ENCODE measurements around the gene CIB4.

CIB4 gene

GRCh38 chr2:26540961-26541360 lies 100.2 kb downstream of the CIB4 start:
- DNase-seq: no peak

DNA sequence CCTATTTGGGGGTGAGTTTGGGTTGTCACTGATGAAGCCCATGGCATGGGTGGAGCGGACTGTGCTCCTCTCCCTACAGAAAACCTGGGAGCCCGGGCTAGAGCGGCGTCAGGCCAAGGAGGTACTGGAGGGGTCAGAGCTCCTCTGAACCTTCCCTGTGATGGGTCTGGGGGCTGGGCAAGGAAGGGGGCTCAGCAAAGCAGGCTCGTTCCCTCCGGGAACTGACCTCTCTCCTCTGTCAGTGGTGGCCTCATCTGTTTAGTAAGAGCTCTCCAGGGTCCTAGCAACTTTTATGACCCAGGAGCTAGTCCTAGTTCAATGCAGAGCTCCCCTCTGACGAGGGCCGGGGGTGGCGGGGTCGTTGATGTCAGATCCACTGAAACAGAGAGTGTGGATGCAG lies 100.9 kb downstream of the CIB4 start:
- no peak for DNase-seq

- DNase-seq: no peak
Observed at GRCh38 chr2:26537826-26538475, 103.2 kb downstream of the CIB4 start.

GRCh38 chr2:26537069-26537825 lies 103.9 kb downstream of the CIB4 start:
- no peak for DNase-seq

GRCh38 chr2:26536371-26537068 lies 104.6 kb downstream of the CIB4 start:
- DNase-seq: no peak

DNA sequence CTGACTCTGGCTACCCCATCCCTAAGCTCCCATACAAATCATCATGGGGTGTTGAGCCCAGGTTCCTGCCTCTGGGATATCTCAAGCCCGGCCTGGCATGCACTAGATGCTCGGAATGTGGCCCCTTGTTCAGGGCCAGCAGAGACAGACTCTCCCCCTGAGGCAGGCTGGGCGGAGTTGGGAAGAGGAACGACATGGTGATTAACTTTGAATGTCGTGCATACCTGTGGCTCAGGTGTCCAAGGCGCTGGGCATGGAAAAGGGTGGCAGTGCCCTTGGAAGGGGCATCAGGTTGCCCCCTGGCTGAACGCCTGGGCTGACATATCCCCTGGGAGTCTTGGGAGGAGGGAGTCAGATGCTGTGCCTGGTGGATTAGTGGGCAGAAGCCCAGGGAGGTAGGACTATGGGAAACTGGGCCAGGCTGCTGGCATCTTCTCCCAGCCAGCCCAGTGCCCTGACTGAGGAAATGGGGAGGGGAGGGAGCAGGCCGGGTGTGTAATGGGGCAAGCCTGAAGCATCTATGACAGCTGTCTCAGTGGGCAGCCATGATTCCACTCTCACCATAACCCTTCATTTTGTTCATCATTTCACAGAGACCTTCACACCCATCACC lies 105.4 kb downstream of the CIB4 start:
- DNase-seq: no peak

GRCh38 chr2:26534865-26535662 lies 106.1 kb downstream of the CIB4 start:
- DNase-seq: no peak

DNA sequence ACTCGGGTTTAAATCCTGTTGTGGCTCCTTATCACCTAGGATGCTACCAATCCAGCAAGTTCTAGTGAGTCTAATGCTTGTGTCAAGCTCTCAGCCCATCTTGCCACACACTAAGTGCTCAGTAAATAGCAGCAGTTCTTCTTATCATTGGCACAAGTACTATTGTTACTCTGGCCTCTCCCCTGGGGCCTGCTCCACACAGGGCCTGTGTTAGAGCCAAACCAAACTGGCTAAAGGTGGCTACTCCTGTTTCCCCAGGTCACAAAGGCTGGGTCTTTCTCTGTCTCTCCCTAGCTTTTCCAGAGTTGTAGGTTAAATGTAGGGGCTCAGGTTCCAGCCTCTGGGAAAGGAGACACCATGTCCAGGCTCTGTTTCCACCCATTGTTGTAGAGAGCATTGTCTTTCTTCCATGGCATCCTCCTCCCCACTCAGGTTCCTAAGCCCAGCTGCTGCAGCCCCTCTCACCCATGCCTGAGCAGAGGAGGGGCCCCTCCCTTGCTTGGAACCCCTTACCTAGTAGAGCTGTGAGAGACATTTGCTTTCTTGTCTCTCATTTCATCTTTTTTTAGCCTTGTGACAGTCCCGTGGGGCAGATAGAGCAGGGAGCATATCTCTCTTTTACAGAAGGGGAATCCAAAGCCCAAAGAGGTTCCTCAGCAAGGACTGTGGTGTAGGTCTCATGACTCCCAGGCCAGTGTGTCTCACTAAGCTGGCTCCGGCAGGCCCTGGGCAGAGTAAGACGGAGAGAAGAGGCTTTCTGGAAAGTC lies 106.9 kb downstream of the CIB4 start:
- no peak for DNase-seq

DNA sequence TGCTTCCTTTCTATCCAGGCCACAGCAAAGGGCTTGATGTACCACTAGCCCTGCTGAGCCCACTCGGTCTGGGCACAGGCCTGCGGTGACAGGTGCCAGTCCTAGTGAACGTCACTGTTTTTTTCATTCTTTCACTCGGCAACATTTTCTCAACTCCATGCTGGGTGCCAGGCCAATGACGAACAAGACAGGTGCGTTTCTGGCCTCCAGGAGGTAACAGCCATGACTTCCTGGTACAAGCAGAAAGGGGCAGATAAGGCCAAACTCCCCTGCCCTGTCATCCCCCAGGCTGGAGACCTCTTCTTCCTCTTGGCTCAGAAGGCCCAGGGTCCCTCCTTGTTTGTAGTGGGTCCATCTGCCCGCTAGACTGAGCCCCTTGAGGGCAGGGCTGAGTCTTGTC lies 107.5 kb downstream of the CIB4 start:
- no peak for DNase-seq

DNA sequence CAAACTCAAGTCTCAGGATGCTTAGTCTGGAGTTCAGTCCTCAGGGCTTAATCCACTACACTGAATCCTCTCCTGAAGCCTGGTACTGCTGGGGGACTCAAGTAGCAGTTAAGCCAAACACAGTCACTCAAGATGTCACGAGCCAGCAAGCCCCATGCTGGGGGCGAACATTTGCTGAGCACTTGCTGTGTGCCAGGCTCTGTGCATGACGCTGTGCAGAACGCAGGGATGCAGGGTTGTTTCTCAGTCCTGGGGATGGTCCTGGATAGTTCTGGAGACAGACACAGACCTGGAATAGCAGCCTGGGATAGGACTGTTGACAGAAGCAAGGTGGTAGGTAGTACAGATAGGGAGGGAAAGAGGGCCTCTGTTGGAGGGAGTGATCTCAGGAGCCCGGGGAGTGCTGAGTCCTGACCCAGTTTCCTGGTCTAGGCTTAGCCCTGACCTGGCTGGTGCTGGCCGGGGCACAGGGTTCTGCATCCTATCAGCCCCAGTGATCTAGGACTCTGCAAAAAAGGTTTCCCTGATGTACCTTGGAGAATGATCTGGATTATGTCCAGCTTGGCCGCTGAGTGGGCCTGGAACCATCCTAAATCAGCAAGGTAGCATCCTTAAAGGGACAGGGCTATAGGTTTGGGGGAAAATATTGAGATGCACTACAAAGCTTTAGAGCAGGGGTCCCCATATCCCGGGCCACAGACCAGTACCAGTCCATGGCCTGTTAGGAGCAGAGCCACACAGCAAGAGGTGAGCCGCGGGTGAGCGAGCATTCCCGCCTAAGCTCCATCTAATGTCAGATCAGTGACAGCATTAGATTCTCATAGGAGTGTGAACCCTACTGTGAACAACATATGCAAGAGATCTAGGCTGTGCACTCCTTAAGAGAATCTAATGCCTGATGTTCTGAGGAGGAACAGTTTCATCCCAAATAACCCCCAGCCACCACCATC lies 108.6 kb downstream of the CIB4 start:
- DNase-seq: no peak

Data from NCI-H524 treated with DMSO at 0.1 percent for 48 hours (cell line).